A673 (cell line): ENCODE results near the gene SLIT3.

Experiments
- EZH2 ChIP-seq: fragments of 200-600 bp; sonication (generic); IDR thresholded peaks from 2 replicates; pipeline ENCODE4 v1.6.1; 2017; ENCODE audit warnings: borderline replicate concordance, low read depth, mild to moderate bottlenecking, mixed read lengths, antibody characterized with exemption, low read length; ENCODE audit not compliant: poor library complexity, severe bottlenecking
- TF ChIP-seq, protein P1 (sequence below): fragments of 300-800, 200-600 bp; sonication (generic); conservative IDR thresholded peaks from 2 replicates; pipeline ENCODE4 v1.5.1; 2017; ENCODE audit warnings: low read depth, mild to moderate bottlenecking, antibody characterized with exemption, low read length, moderate library complexity, mixed read lengths

GRCh38 chr5:168960497-168960896 is 340.4 kb downstream of the SLIT3 start:
- TF ChIP-seq, protein P1, sequence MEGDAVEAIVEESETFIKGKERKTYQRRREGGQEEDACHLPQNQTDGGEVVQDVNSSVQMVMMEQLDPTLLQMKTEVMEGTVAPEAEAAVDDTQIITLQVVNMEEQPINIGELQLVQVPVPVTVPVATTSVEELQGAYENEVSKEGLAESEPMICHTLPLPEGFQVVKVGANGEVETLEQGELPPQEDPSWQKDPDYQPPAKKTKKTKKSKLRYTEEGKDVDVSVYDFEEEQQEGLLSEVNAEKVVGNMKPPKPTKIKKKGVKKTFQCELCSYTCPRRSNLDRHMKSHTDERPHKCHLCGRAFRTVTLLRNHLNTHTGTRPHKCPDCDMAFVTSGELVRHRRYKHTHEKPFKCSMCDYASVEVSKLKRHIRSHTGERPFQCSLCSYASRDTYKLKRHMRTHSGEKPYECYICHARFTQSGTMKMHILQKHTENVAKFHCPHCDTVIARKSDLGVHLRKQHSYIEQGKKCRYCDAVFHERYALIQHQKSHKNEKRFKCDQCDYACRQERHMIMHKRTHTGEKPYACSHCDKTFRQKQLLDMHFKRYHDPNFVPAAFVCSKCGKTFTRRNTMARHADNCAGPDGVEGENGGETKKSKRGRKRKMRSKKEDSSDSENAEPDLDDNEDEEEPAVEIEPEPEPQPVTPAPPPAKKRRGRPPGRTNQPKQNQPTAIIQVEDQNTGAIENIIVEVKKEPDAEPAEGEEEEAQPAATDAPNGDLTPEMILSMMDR, result no peak
- no peak for TF ChIP-seq EZH2
